ENCODE results near the gene RBM11.

Gene RBM11

GRCh38 chr21:14271053-14271452 is 55.1 kb downstream of the RBM11 start:
- no peak for DNase-seq (ENCODE audit: low read depth in 3 of 3)

GRCh38 chr21:14271641-14272040 is 55.7 kb downstream of the RBM11 start:
- DNase-seq (ENCODE audit: low read depth in 3 of 3), result no peak

GRCh38 chr21:14273736-14274538 is 58.0 kb downstream of the RBM11 start:
- no peak for DNase-seq (ENCODE audit: low read depth in 3 of 3)

- no peak for DNase-seq (ENCODE audit: low read depth in 3 of 3)
Measured at GRCh38 chr21:14275702-14276205, 59.8 kb downstream of the RBM11 start.
